ENCODE results near the gene NAT8L. TPM values are rescaled to one million over a fixed set of nuclear protein-coding genes. Genes with fewer than 3 reads are reported as not detected.

Gene NAT8L
- total and polyA plus RNA-seq, 2 experiments from 2014 or later = 1.5 to 2.7 TPM

DNA sequence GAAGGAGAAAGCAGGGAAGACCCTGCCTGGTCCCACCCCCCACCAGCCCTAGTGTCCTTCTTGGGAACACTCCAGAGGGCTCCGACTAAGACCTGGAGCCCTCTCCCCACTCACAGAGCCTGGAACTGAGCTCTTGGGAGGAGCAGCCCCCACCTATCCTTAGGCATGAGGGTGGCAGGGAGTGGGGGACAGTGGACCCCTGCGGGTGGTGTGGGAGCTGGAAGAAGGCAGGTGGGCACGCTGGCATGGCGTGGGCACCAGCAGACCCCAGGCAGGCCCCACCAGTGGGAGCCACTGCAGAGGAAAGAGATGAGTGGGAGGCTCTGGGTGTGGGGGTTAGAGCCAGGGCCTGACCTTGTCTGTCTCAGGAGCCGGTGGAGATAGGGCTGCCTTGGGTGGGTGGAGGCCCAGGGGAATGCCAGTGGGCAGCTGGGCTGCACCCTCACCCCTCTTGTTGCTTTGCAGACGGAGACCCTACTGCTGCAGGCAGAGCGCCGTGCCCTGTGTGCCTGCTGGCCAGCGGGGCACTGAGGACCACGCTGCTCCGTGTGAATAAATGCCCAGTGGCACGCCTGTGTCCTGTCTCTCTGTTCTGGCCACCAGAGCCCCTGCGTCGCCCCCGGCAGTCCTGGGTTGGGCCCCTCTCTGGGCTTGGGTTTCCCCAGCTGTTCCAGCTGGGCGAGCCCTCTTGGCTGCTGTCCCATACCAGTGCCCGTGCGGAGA, 15.6 kb upstream of the NAT8L start:
- H3K79me2 ChIP-seq = no peaks in the 10 kb centered on the region
- H3K9me3 ChIP-seq (ENCODE audit: low read depth) = no peaks in the 10 kb centered on the region
- H2AFZ ChIP-seq = no peak overlapping the region
- H3K36me3 ChIP-seq (replicated peaks; ENCODE audit: insufficient read depth, low read depth) = no peaks in the 10 kb centered on the region
- no peak for TF ChIP-seq EZH2 (IDR thresholded peaks at IDR 0.05; ENCODE audit: borderline replicate concordance)
- TF ChIP-seq, protein P1, sequence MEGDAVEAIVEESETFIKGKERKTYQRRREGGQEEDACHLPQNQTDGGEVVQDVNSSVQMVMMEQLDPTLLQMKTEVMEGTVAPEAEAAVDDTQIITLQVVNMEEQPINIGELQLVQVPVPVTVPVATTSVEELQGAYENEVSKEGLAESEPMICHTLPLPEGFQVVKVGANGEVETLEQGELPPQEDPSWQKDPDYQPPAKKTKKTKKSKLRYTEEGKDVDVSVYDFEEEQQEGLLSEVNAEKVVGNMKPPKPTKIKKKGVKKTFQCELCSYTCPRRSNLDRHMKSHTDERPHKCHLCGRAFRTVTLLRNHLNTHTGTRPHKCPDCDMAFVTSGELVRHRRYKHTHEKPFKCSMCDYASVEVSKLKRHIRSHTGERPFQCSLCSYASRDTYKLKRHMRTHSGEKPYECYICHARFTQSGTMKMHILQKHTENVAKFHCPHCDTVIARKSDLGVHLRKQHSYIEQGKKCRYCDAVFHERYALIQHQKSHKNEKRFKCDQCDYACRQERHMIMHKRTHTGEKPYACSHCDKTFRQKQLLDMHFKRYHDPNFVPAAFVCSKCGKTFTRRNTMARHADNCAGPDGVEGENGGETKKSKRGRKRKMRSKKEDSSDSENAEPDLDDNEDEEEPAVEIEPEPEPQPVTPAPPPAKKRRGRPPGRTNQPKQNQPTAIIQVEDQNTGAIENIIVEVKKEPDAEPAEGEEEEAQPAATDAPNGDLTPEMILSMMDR (IDR thresholded peaks at IDR 0.05; ENCODE audit: poor library complexity) = no peak
- TF ChIP-seq EZH2phosphoT487 (IDR thresholded peaks at IDR 0.05; ENCODE audit: low read depth, severe bottlenecking, unreplicated experiment) = no peak
- no peak overlapping the region for H3K4me3 ChIP-seq
- no peak for DNase-seq (ENCODE audit: low spot score)
- H4K20me1 ChIP-seq (ENCODE audit: insufficient read depth, poor library complexity, severe bottlenecking) = no peaks in the 10 kb centered on the region
- peaks cover 10% of the 10 kb centered on the region for H3K4me1 ChIP-seq (ENCODE audit: insufficient read depth)
- H3K4me2 ChIP-seq = no peak overlapping the region
- no peak overlapping the region for H3K27ac ChIP-seq
- H3K9me2 ChIP-seq (replicated peaks; ENCODE audit: insufficient read depth) = no peaks in the 10 kb centered on the region
- 96% methylated on average over 18 of the region's 18 CpGs for WGBS (ENCODE audit: low lambda C conversion rate, missing lambda C conversion rate)
- peaks cover 24% of the 10 kb centered on the region for H3K27me3 ChIP-seq

DNA sequence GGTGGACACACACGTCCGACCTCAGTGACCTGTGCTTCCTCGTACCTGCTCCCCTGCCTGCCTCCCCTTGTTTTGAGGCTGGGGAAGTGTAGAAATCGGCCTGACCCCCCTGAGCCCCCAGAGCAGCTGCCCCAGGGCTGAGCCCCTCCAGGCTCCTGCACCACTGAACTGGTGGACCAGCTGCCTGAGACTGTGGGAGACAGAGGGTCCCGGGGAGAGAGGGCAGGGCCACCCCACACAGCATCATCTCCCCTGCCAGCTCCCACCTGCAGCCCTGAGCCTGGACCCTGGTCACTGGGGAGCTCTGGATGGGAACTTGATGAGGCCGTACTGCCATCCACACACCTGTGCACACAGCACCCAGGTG, 15.0 kb upstream of the NAT8L start:
- peaks cover 19% of the 10 kb centered on the region for H3K27me3 ChIP-seq
- TF ChIP-seq EZH2 (IDR thresholded peaks at IDR 0.05; ENCODE audit: borderline replicate concordance) (no peak), EZH2phosphoT487 (IDR thresholded peaks at IDR 0.05; ENCODE audit: low read depth, severe bottlenecking, unreplicated experiment) (no peak)
- TF ChIP-seq, protein P1 (IDR thresholded peaks at IDR 0.05; ENCODE audit: poor library complexity) = no peak
- no peaks in the 10 kb centered on the region for H3K79me2 ChIP-seq
- H3K4me2 ChIP-seq = no peak overlapping the region
- H3K4me1 ChIP-seq (ENCODE audit: insufficient read depth) = peaks cover 10% of the 10 kb centered on the region
- H3K9me2 ChIP-seq (replicated peaks; ENCODE audit: insufficient read depth) = no peaks in the 10 kb centered on the region
- no peak overlapping the region for H3K27ac ChIP-seq
- no peak for DNase-seq (ENCODE audit: low spot score)
- 96% methylated on average over 5 of the region's 6 CpGs for WGBS (ENCODE audit: low lambda C conversion rate, missing lambda C conversion rate)
- no peaks in the 10 kb centered on the region for H4K20me1 ChIP-seq (ENCODE audit: insufficient read depth, poor library complexity, severe bottlenecking)
- H3K9me3 ChIP-seq (ENCODE audit: low read depth) = no peaks in the 10 kb centered on the region
- H3K36me3 ChIP-seq (replicated peaks; ENCODE audit: insufficient read depth, low read depth) = no peaks in the 10 kb centered on the region
- no peak overlapping the region for H3K4me3 ChIP-seq
- H2AFZ ChIP-seq = no peak overlapping the region

- peaks cover 14% of the 10 kb centered on the region for H3K27me3 ChIP-seq
- no peaks in the 10 kb centered on the region for H3K9me3 ChIP-seq (ENCODE audit: low read depth)
- H3K4me3 ChIP-seq = no peak overlapping the region
- DNase-seq (ENCODE audit: low spot score) = no peak
- H4K20me1 ChIP-seq (ENCODE audit: insufficient read depth, poor library complexity, severe bottlenecking) = no peaks in the 10 kb centered on the region
- no peaks in the 10 kb centered on the region for H3K9me2 ChIP-seq (replicated peaks; ENCODE audit: insufficient read depth)
- WGBS (ENCODE audit: low lambda C conversion rate, missing lambda C conversion rate) = 90% methylated on average over 17 of the region's 18 CpGs
- H2AFZ ChIP-seq = no peak overlapping the region
- TF ChIP-seq EZH2phosphoT487 (IDR thresholded peaks at IDR 0.05; ENCODE audit: low read depth, severe bottlenecking, unreplicated experiment) = no peak
- TF ChIP-seq, protein P1 (IDR thresholded peaks at IDR 0.05; ENCODE audit: poor library complexity) = no peak
- no peak for TF ChIP-seq EZH2 (IDR thresholded peaks at IDR 0.05; ENCODE audit: borderline replicate concordance)
- no peak overlapping the region for H3K27ac ChIP-seq
- no peak overlapping the region for H3K4me2 ChIP-seq
- peaks cover 10% of the 10 kb centered on the region for H3K4me1 ChIP-seq (ENCODE audit: insufficient read depth)
- H3K79me2 ChIP-seq = no peaks in the 10 kb centered on the region
- H3K36me3 ChIP-seq (replicated peaks; ENCODE audit: insufficient read depth, low read depth) = no peaks in the 10 kb centered on the region
Measured at GRCh38 chr4:2044542-2045517, 14.3 kb upstream of the NAT8L start.
